Epithelial cell of esophagus (primary cell): ENCODE measurements around the gene ARL16.

Source experiments
- DNase-seq: peaks from one replicate; pipeline ENCODE4 v3.0.0; 2010; ENCODE audit warnings: low read depth
- H3K4me3 ChIP-seq: 2 replicates; pipeline ENCODE4 v1.5.1; 2011; ENCODE audit warnings: mild to moderate bottlenecking, low read length, control low read depth
- CTCF ChIP-seq: IDR thresholded peaks from 2 replicates; pipeline ENCODE4 v1.5.1; 2011; ENCODE audit warnings: low read depth, mild to moderate bottlenecking, low read length, control low read depth, inconsistent platforms; ENCODE audit not compliant: insufficient read depth; ENCODE audit errors: missing control alignments

Gene ARL16

GRCh38 chr17:81656118-81656743, 27.4 kb downstream of the ARL16 start, which contains the start of gene PDE6G:
TSS of gene PDE6G (minus strand) at chr17:81656542. CDS start at chr17:81653305, 3,237 bp downstream.
- DNase-seq, result no peak
- TF ChIP-seq CTCF, result no peak
- H3K4me3 ChIP-seq, result no peak within 1 kb of the TSS

DNA sequence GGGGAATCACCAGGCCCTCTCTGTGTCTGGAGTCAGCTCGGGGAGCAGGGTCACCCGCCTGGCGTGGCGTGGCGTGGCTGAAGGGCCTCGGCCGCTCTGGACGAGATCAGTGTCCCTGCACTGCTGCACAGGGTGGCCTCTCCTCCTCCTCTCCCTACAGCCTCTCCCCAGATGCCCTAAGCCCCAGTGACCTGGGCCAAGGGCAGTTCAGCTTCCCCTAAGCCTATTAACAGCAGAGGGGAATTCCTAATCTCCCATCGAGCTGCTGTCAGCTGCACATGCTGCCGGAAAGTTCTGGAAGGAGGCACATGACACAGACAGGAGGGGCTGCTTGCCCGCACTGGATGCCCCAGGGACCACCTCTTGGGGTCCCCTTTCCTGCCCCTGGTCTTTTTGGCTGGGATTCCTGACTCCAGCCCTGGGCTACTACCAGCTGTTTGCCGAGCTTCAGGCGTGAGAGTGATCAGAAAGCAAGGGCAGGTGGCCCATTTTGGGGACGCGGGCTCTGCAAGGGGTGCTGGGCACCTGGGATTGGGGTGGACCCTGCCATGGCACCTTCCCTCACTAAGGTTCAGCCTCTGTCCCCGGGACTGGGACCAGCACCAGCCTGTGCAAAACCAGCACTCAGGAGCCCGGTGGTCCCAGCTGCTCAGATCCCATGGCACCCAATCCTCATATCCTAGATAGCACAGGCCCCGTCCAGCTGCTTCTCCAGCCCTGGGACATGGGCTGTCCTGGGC, 28.0 kb downstream of the ARL16 start:
- no peak overlapping the region for H3K4me3 ChIP-seq
- TF ChIP-seq CTCF, result no peak
- no peak for DNase-seq

DNA sequence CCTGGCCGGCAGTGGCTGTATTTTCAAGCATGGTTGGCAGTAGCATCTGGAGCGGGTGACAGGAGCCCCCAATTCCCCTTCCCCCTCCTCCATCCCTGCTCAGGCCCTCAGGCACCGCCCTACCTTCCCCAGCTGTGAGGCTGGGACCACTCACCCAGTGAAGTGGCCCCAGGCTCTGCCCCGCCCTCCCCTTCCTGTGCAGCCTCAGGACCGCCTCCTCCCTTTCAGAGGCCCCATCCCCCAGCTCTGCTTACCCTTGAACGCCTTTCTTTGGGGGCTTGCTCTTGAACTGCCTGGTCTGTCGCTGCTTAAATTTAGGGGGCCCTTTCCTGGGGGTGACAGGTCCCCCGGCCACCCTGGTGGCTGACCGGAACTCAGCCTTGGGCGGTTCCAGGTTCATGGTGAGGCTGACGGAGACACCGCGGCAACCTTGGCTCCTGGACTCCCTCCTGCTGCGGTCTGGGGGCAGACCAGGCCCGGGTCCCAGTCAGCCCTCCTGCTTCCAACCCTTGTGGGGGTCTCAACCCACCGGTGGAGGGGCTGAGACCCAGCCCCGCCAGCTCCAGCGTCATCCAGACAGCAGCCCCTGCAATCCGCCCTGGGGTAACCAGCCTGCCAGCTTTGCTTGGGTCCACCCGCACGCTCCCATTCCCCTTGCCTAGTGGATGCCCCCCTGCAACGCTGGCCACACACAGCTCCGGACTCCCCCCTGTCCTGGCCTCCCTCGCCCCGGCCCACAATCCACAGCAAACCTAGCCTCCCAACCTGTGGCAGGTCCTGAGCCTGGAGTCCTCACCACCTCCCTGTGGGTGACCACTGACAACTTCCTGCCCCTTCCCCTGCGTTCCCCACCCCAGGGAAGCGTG, 30.5 kb downstream of the ARL16 start:
- TF ChIP-seq CTCF, result no peak
- DNase-seq, result no peak
- H3K4me3 ChIP-seq, result no peak overlapping the region

DNA sequence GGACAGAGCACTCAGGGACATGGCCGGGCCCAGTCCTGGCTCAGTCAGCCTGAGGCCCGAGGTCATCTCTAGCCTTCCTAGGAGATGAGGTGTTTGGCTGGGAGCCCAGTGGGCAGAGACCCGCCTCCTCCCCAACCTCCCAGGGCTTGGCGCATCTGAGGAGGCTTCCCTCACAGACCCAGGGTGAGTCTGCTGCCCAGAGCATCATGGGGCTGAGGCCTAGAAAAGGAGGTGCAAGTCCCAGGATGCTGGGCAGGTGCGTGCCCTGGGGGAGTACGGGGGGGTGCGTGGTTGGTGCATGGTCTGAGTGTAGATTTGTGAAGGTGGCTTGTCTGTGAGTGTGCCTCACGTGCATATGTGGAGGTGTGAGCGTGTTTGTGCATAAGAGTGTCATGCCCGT, 31.9 kb downstream of the ARL16 start:
- no peak overlapping the region for H3K4me3 ChIP-seq
- TF ChIP-seq CTCF, result no peak
- DNase-seq, result peak; percentile 65

DNA sequence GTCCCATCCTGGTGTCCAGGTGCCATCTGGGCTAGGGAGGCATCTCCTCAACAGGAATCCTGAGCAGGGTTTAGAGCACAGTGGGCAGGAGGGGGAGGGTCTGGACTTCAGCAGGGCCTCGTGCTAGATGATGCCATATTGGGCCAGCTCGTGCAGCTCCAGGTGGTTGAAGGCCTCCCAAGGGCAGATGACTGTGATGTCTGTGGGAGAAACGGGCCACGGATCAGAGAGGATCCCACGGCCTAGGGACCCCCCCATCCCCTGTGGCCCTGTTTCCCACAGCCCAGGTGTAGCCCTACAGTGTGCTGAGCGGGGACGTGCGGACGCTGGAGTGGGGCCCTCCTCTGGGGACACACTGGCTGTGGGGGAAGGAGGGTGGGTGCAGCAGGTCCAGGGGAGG, 32.6 kb downstream of the ARL16 start:
- no peak overlapping the region for H3K4me3 ChIP-seq
- DNase-seq, result no peak
- no peak for TF ChIP-seq CTCF

GRCh38 chr17:81648707-81649085, 34.9 kb downstream of the ARL16 start:
- DNase-seq, result no peak
- TF ChIP-seq CTCF, result no peak
- no peak overlapping the region for H3K4me3 ChIP-seq
